Kidney epithelial cell (primary cell): Measurements from ENCODE around the gene CDH5. TPM values are rescaled to one million over a fixed set of nuclear protein-coding genes. Genes with fewer than 3 reads are reported as not detected.

ENCODE experiments used
- DNase-seq: peaks from one replicate; pipeline ENCODE4 v3.0.0-alpha.2; 2010; ENCODE audit warnings: low read depth
- H3K27me3 ChIP-seq: 2 replicates; pipeline ENCODE4 v1.6.0; 2011; ENCODE audit warnings: low read length; ENCODE audit not compliant: control insufficient read depth, insufficient read depth
- H3K36me3 ChIP-seq: 2 replicates; pipeline ENCODE4 v1.5.1; 2011; ENCODE audit warnings: low read length; ENCODE audit not compliant: control insufficient read depth, insufficient read depth
- H3K4me3 ChIP-seq: 2 replicates; pipeline ENCODE4 v1.5.1; 2011; ENCODE audit warnings: low read depth, mild to moderate bottlenecking, control low read depth, low read length
- total RNA-seq: library from RNA; depleted of rRNA; stranded (reverse); fragments of >200 nt; gene quantifications from 2 replicates; pipeline ENCODE4 v1.2.3, GENCODE V29; 2015
- TF ChIP-seq, protein P1 (sequence below): IDR thresholded peaks from 2 replicates; pipeline ENCODE4 v1.5.1; 2011; ENCODE audit warnings: mild to moderate bottlenecking, moderate library complexity, low read length, control low read depth, inconsistent platforms; ENCODE audit not compliant: insufficient read depth, poor library complexity, severe bottlenecking

Gene CDH5
- total RNA-seq, 1 donor from 2014 or later: 0.67 TPM

DNA sequence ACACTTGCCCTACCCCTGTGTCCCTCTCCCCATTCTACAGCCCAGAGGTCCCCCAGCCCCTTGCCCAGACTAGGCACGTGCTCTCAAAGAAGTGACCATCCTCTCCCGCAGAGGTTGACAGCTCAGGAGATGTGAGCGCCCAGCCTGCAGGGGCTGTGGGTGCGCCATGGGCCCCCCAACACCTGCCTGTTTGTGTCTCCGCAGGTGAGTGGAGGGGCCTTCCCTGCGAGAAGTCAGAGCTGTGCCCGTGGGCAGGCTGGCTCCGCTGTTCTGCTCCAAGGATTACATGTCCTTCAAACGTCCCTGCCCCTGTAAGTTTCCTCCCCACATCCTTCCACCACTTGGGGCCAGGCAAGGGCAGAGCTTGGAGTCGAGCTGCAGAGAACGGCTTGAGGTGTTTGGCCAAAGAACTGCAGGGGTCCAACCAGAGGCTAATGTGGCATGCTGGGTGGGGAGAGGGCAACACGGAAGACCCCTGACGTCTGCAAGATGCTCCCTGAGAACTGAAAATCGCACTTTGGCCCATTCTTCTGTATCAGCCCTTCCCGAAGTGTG lies 71.0 kb downstream of the CDH5 start:
- Histone ChIP-seq H3K36me3 (no peaks in the 10 kb centered on the region), H3K27me3 (no peaks in the 10 kb centered on the region), H3K4me3 (no peak overlapping the region)
- TF ChIP-seq, protein P1, sequence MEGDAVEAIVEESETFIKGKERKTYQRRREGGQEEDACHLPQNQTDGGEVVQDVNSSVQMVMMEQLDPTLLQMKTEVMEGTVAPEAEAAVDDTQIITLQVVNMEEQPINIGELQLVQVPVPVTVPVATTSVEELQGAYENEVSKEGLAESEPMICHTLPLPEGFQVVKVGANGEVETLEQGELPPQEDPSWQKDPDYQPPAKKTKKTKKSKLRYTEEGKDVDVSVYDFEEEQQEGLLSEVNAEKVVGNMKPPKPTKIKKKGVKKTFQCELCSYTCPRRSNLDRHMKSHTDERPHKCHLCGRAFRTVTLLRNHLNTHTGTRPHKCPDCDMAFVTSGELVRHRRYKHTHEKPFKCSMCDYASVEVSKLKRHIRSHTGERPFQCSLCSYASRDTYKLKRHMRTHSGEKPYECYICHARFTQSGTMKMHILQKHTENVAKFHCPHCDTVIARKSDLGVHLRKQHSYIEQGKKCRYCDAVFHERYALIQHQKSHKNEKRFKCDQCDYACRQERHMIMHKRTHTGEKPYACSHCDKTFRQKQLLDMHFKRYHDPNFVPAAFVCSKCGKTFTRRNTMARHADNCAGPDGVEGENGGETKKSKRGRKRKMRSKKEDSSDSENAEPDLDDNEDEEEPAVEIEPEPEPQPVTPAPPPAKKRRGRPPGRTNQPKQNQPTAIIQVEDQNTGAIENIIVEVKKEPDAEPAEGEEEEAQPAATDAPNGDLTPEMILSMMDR: no peak
- no peak for DNase-seq

DNA sequence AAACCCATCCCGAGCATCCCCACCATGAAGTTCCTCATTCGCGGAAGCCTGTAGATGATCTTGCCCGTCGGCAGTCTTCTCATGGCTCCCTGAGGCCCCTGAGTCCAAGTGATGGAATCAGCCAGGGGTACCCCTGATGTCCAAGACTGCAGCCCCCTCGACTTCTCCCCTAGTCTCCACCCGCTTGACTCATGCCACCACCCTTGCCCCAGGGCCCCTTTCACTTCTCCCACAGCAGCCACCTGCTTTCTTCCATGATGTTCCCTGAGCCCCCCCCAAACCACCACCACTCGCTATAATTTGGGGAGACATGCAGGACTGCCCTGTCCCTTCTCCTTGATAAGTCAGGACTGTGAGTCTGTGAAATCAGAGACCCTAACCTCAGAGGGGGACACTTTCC lies 72.0 kb downstream of the CDH5 start:
- Histone ChIP-seq H3K36me3 (no peaks in the 10 kb centered on the region), H3K4me3 (no peak overlapping the region), H3K27me3 (no peaks in the 10 kb centered on the region)
- DNase-seq: no peak
- TF ChIP-seq, protein P1: no peak

DNA sequence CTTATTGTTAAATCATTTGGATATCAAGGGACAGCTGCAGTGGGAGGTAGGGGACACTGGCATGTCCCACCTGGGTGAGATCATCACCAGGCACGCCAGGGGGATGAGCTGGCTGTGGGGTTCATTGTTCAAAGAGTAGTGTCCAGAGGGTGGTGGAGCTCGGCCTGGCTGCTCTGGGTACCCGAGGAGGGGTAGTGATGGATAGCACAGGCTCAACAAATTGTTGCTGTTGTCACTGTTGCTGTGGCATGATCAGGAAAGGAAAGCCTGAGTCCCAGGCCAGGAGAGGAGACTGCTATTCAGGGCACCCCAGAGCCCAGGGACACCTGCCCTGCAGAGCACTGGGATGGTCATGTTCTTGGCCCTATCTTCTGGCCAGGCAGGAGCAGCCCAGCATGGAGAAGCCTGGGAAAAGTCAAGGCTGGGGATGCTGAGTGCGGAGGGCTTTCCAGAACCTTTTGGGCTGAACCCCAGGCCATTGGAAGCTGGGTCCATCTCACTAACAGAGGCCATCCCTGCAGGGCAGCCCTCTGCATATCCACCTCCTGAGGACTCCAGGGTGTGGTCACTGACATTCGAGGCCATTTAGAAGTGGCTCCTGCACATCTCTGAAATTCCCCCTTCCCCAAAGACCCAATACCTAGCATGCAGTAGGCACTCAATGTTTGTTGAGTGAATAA lies 72.7 kb downstream of the CDH5 start:
- no peak overlapping the region for H3K4me3 ChIP-seq
- H3K27me3 ChIP-seq: no peaks in the 10 kb centered on the region
- no peaks in the 10 kb centered on the region for H3K36me3 ChIP-seq
- TF ChIP-seq, protein P1: no peak
- no peak for DNase-seq

DNA sequence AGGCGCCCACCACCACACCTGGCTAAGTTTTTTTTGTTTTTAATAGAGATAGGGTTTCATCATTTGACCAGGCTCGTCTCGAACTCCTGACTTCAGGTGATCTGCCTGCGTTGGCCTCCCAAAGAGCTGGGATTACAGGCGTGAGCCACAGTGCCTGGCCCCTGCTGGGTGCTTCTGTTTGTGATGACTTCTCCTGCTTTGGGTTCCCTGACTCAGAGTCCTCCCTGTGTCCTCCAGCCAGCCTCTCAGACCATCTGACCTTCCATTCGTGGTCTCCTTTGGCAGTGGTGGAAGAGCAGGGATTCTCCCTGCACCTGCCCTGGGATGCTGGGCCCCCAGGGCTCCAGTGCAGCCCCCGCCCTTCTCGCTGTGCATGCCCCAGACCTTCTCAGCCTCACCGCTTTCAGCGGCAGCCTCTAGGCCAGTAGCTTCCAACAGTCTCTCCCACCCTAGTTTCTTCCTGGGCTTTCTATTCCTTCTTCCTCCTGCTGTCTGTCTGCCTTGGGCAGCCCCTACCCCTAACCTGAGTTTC lies 73.8 kb downstream of the CDH5 start:
- TF ChIP-seq, protein P1: no peak
- Histone ChIP-seq H3K36me3 (no peaks in the 10 kb centered on the region), H3K4me3 (no peak overlapping the region), H3K27me3 (no peaks in the 10 kb centered on the region)
- DNase-seq: no peak

DNA sequence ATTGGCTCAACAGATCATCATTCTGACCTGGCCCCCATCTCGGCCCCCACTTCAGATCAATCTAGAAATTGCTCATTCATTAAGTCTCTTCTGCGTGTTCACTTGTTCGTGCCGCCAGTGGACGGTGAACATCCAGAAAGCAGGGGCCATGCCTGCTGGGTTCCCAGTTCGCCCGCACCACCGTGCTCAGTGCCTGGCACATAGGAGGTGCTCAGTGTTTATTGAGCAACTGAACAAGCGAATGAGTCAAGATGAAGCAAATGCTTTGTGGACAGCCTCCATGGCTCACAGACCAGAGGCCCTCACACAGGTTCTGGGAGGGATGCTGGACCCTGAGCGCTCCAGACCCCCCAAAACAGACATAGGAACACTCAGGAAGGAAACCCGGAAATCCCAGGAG lies 74.5 kb downstream of the CDH5 start:
- TF ChIP-seq, protein P1: no peak
- H3K4me3 ChIP-seq: no peak overlapping the region

More for the DNA sequence above, 74.5 kb downstream of the CDH5 start:
- no peaks in the 10 kb centered on the region for H3K36me3 ChIP-seq
- DNase-seq: no peak
- no peaks in the 10 kb centered on the region for H3K27me3 ChIP-seq
